ENCODE measurements around the gene TMEM33.

The TMEM33 gene

DNA sequence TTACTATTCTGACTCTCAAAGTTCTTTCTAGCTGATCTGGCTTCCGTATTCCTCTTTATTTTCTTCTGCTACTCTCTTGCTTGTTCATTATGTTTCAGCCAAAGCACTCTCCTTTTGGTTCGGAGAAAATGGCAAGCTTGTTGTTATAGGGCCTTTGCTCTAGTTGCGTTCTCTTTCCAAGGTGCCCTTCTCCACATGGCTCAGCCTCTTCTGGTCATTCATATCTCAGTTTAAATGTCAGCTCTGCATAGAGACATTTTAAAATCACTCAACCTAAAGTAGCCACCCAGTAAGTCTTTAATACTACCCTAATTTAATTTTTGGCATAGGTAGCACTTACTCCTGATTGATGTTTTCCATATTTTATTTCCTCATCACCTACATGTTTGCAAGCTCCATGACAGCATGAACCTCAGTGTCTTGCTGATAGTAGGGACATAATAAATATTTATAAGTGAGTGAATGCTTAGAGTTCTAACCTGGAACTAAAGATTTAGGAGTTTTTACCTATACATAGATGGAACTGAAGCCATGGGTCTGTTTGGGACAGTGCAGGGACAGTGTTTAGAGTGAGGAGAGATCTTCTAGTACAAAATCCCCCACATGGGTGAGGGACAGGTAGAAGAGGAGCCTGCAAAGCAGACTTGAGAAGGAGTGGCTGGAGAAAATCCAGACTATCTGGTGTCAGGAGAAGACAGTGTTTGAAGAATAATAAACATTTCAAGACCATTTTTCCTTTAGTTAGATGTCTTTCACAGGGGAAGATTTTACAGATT, 73.0 kb downstream of the TMEM33 start:
- DNase-seq = no peak

Measured in hematopoietic multipotent progenitor cell treated with erythropoietin and hydrocortisone succinate and interleukin-3 and kit ligand, for 8 days (in vitro differentiated cells).